22Rv1 (cell line): Measurements from ENCODE around the gene SPTLC3.

Experiments
- H3K27ac ChIP-seq: fragments of 450-650 bp; 2 replicates; pipeline ENCODE4 v1.5.1; 2017
- CTCF ChIP-seq: fragments of 450-650 bp; IDR thresholded peaks from 2 replicates; pipeline ENCODE4 v1.5.1; 2017; ENCODE audit warnings: mild to moderate bottlenecking
- ZFX ChIP-seq: fragments of 450-650 bp; IDR thresholded peaks from 2 replicates; pipeline ENCODE4 v1.6.1; 2017; ENCODE audit warnings: antibody characterized with exemption, borderline replicate concordance

The SPTLC3 gene

GRCh38 chr20:13008761-13009681 is at the start of gene SPTLC3:
Gene SPTLC3, plus strand, starts transcription at chr20:13008972. Its CDS starts 296 bp downstream, at chr20:13009268.
- TF ChIP-seq CTCF (no peak), ZFX (no peak)
- H3K27ac ChIP-seq, result no peak within 1 kb of the TSS

GRCh38 chr20:12961725-12962124 is 47.0 kb upstream of the SPTLC3 start:
- TF ChIP-seq ZFX (no peak), CTCF (no peak)

GRCh38 chr20:12962895-12963294 is 45.9 kb upstream of the SPTLC3 start:
- H3K27ac ChIP-seq, result no peak overlapping the region
- TF ChIP-seq CTCF (no peak), ZFX (no peak)

More at GRCh38 chr20:12961725-12962124, 47.0 kb upstream of the SPTLC3 start:
- H3K27ac ChIP-seq, result no peak overlapping the region

- TF ChIP-seq CTCF, result no peak
- no peak for TF ChIP-seq ZFX
These were observed 45.4 kb upstream of the SPTLC3 start for GRCh38 chr20:12963416-12963815.

GRCh38 chr20:12965212-12965869 is 43.4 kb upstream of the SPTLC3 start:
- no peak overlapping the region for H3K27ac ChIP-seq
- no peak for TF ChIP-seq ZFX
- no peak for TF ChIP-seq CTCF

More at GRCh38 chr20:12963416-12963815, 45.4 kb upstream of the SPTLC3 start:
- no peak overlapping the region for H3K27ac ChIP-seq

- no peak overlapping the region for H3K27ac ChIP-seq
- no peak for TF ChIP-seq CTCF
- no peak for TF ChIP-seq ZFX
These were observed 42.9 kb upstream of the SPTLC3 start for GRCh38 chr20:12965870-12966251.
